PC-9 (cell line): ENCODE measurements around the gene GUCA2B.

Experiments used
- CTCF ChIP-seq: fragments of 200-600 bp; sonication (generic); conservative IDR thresholded peaks from 2 replicates; pipeline ENCODE4 v1.6.1; 2017; ENCODE audit warnings: mixed run types, antibody characterized with exemption, mild to moderate bottlenecking, moderate library complexity
- EZH2 ChIP-seq: fragments of 200-600 bp; sonication (generic); IDR thresholded peaks from 2 replicates; pipeline ENCODE4 v1.8.0; 2017; ENCODE audit warnings: antibody characterized with exemption, low read depth

- TF ChIP-seq CTCF (no peak), EZH2 (no peak)
Measured at GRCh38 chr1:42168763-42169162, 15.6 kb downstream of the GUCA2B start.
